IMR-90 (cell line): ENCODE results near the gene TENM4. TPM values are rescaled to one million over a fixed set of nuclear protein-coding genes. Genes with fewer than 3 reads are reported as not detected.
A peak's percentile ranks its signal among the peaks of the same experiment; 100 is the strongest.

Experiments used
- ATAC-seq: fragments of 200-7000 bp; cut with Tn5 transposase; 2 replicates; pipeline ENCODE4 v1.9.1; 2020; ENCODE audit warnings: low read depth, mild to moderate bottlenecking, moderate library complexity
- BruUV-seq: library from RNA; stranded (reverse); fragments of 400-500 nt; replicated peaks from 2 replicates; lab custom pipeline; 2021; lab: Mats Ljungman, UMichigan
- CTCF ChIA-PET: fragments of 300-600 bp; formaldehyde crosslinking; extraction: SDS; loops from one replicate; lab custom pipeline; 2021; ENCODE audit warnings: antibody characterized with exemption; lab: Yijun Ruan, JAX
- POLR2A ChIA-PET: fragments of 300-600 bp; sonication (Branson Sonifier 250); formaldehyde crosslinking; loops from one replicate; lab custom pipeline; 2022; ENCODE audit warnings: antibody characterized with exemption; ENCODE audit not compliant: unreplicated experiment; lab: Charles Lee
- DNase-seq: peaks from one replicate; pipeline ENCODE4 v3.0.0; 2013
- H2AFZ ChIP-seq: replicated peaks from 2 replicates; pipeline ENCODE3; 2013; ENCODE audit warnings: low read length, mild to moderate bottlenecking; ENCODE audit not compliant: poor library complexity
- H2AK5ac ChIP-seq: 2 replicates; pipeline ENCODE4 v1.6.1; 2013; ENCODE audit warnings: low read depth, low read length, inconsistent platforms
- H2AK9ac ChIP-seq: replicated peaks from 2 replicates; pipeline ENCODE3; 2013; ENCODE audit warnings: mild to moderate bottlenecking, low read depth, low read length, moderate library complexity; ENCODE audit not compliant: poor library complexity
- H2BK120ac ChIP-seq: 2 replicates; pipeline ENCODE4 v1.6.1; 2013; ENCODE audit warnings: low read depth, low read length, inconsistent platforms
- H2BK15ac ChIP-seq: 3 replicates; pipeline ENCODE4 v1.6.1; 2013; ENCODE audit warnings: low read depth, low read length, inconsistent platforms
- H2BK20ac ChIP-seq: 2 replicates; pipeline ENCODE4 v1.6.1; 2013; ENCODE audit warnings: low read depth, mild to moderate bottlenecking, inconsistent platforms, low read length, moderate library complexity
- H2BK5ac ChIP-seq: 2 replicates; pipeline ENCODE4 v1.6.1; 2013; ENCODE audit warnings: mild to moderate bottlenecking, low read depth, low read length, inconsistent platforms; ENCODE audit not compliant: poor library complexity, severe bottlenecking
- H3K14ac ChIP-seq: replicated peaks from 2 replicates; pipeline ENCODE4 v1.6.1; 2013; ENCODE audit warnings: low read depth, low read length, inconsistent platforms
- H3K18ac ChIP-seq: 2 replicates; pipeline ENCODE4 v1.6.1; 2013; ENCODE audit warnings: low read depth, low read length, control low read depth
- H3K23ac ChIP-seq: 2 replicates; pipeline ENCODE4 v1.6.1; 2013; ENCODE audit warnings: low read depth, low read length, inconsistent platforms
- H3K27ac ChIP-seq: 2 replicates; pipeline ENCODE4 v1.5.1; 2013; ENCODE audit warnings: mild to moderate bottlenecking, control low read depth, low read length; ENCODE audit not compliant: insufficient read depth
- H3K27me3 ChIP-seq: 2 replicates; pipeline ENCODE4 v1.6.1; 2013; ENCODE audit warnings: low read length; ENCODE audit not compliant: control insufficient read depth, insufficient read depth
- H3K36me3 ChIP-seq: 2 replicates; pipeline ENCODE4 v1.6.1; 2013; ENCODE audit warnings: low read length, mixed read lengths; ENCODE audit not compliant: control insufficient read depth, insufficient read depth
- H3K4ac ChIP-seq: 2 replicates; pipeline ENCODE4 v1.6.1; 2013; ENCODE audit warnings: low read depth, low read length, inconsistent platforms
- H3K4me1 ChIP-seq: 2 replicates; pipeline ENCODE4 v1.6.1; 2013; ENCODE audit warnings: low read length, mixed read lengths; ENCODE audit not compliant: control insufficient read depth, insufficient read depth
- H3K4me2 ChIP-seq: 2 replicates; pipeline ENCODE4 v1.6.1; 2013; ENCODE audit warnings: low read depth, mild to moderate bottlenecking, control low read depth, low read length, moderate library complexity
- H3K4me3 ChIP-seq: 2 replicates; pipeline ENCODE4 v1.5.1; 2013; ENCODE audit warnings: low read depth, mild to moderate bottlenecking, control low read depth, low read length, moderate library complexity; ENCODE audit not compliant: insufficient read depth
- H3K56ac ChIP-seq: 2 replicates; pipeline ENCODE4 v1.6.1; 2013; ENCODE audit warnings: low read length, inconsistent platforms; ENCODE audit not compliant: insufficient read depth; ENCODE audit errors: extremely low read depth
- H3K79me1 ChIP-seq, 2 experiments: 2 replicates each; pipeline ENCODE4 v1.6.1; 2013; ENCODE audit warnings: low read length in 2 of 2, inconsistent platforms in 1 of 2, low read depth in 1 of 2
- H3K9ac ChIP-seq: 2 replicates; pipeline ENCODE4 v1.6.1; 2013; ENCODE audit warnings: low read depth, low read length, control low read depth
- H3K9me1 ChIP-seq: 2 replicates; pipeline ENCODE4 v1.6.1; 2013; ENCODE audit warnings: low read length, inconsistent platforms; ENCODE audit not compliant: insufficient read depth
- H3K9me3 ChIP-seq: 2 replicates; pipeline ENCODE4 v1.6.1; 2013; ENCODE audit warnings: low read length; ENCODE audit not compliant: control insufficient read depth, insufficient read depth
- H4K20me1 ChIP-seq: 2 replicates; pipeline ENCODE4 v1.6.1; 2013; ENCODE audit warnings: low read length, inconsistent platforms; ENCODE audit not compliant: insufficient read depth
- H4K5ac ChIP-seq: 2 replicates; pipeline ENCODE4 v1.6.1; 2013; ENCODE audit warnings: mild to moderate bottlenecking, low read depth, low read length, control low read depth
- H4K8ac ChIP-seq, 2 experiments: 2 replicates each; pipeline ENCODE4 v1.6.1; 2013; ENCODE audit warnings: low read depth in 2 of 2, low read length in 2 of 2, control low read depth in 1 of 2, inconsistent platforms in 1 of 2
- H4K91ac ChIP-seq: 2 replicates; pipeline ENCODE4 v1.6.1; 2013; ENCODE audit warnings: low read depth, low read length, inconsistent platforms; ENCODE audit not compliant: insufficient read depth
- BHLHE40 ChIP-seq: fragments of 150-350 bp; IDR thresholded peaks from 2 replicates; pipeline ENCODE4 v1.6.1; 2016; ENCODE audit warnings: mild to moderate bottlenecking, low read depth, low read length
- CEBPB ChIP-seq: IDR thresholded peaks from 2 replicates; pipeline ENCODE4 v1.6.1; 2012; ENCODE audit warnings: low read depth, low read length, improper control_type of control experiment
- CHD1 ChIP-seq: IDR thresholded peaks from 2 replicates; pipeline ENCODE4 v1.6.1; 2012; ENCODE audit warnings: low read depth, low read length, improper control_type of control experiment
- MAFK ChIP-seq: IDR thresholded peaks from 2 replicates; pipeline ENCODE4 v1.6.1; 2012; ENCODE audit warnings: low read depth, low read length, improper control_type of control experiment
- MAZ ChIP-seq: IDR thresholded peaks from 2 replicates; pipeline ENCODE4 v1.6.1; 2012; ENCODE audit warnings: low read depth, mild to moderate bottlenecking, low read length, improper control_type of control experiment, moderate library complexity, borderline replicate concordance
- MXI1 ChIP-seq: IDR thresholded peaks from 2 replicates; pipeline ENCODE4 v1.6.1; 2012; ENCODE audit warnings: low read depth, mild to moderate bottlenecking, low read length, moderate library complexity, borderline replicate concordance
- NFE2L2 ChIP-seq: fragments of 150-350 bp; IDR thresholded peaks from 2 replicates; pipeline ENCODE4 v1.6.1; 2016; ENCODE audit warnings: low read depth, mild to moderate bottlenecking, low read length
- POLR2A ChIP-seq: IDR thresholded peaks from 2 replicates; pipeline ENCODE4 v1.6.1; 2012; ENCODE audit warnings: mild to moderate bottlenecking, low read depth, low read length
- RCOR1 ChIP-seq: IDR thresholded peaks from 2 replicates; pipeline ENCODE4 v1.6.1; 2012; ENCODE audit warnings: mild to moderate bottlenecking, low read length, improper control_type of control experiment; ENCODE audit not compliant: insufficient replicate concordance
- RFX5 ChIP-seq: IDR thresholded peaks from 2 replicates; pipeline ENCODE4 v1.8.0; 2012; ENCODE audit warnings: low read depth, mild to moderate bottlenecking, low read length, moderate library complexity
- SMC3 ChIP-seq: fragments of 150-350 bp; IDR thresholded peaks from 2 replicates; pipeline ENCODE4 v1.6.1; 2016; ENCODE audit warnings: low read depth, mild to moderate bottlenecking, antibody characterized with exemption, low read length, moderate library complexity
- USF2 ChIP-seq: fragments of 150-350 bp; IDR thresholded peaks from 2 replicates; pipeline ENCODE4 v1.6.1; 2017; ENCODE audit warnings: mild to moderate bottlenecking, antibody characterized with exemption, low read length, low read depth
- WGBS, 2 experiments: methylation state at CpG; one replicate each; pipeline versions ENCODE4 v1.1.5 to v1.1.7; 2013; ENCODE audit warnings: missing lambda C conversion rate in 2 of 2; ENCODE audit not compliant: insufficient read length in 1 of 2; ENCODE audit errors: extremely low coverage in 2 of 2; 5-methylcytosine and 5-hydroxymethylcytosine counted together
- dilution Hi-C: fragments of 300-500 bp; cut with HindIII; formaldehyde crosslinking; loops from one replicate; pipeline ENCODE4 v1.14.3; 2018; ENCODE audit warnings: low sequenced_read_pairs; ENCODE audit not compliant: unreplicated experiment
- in situ Hi-C: fragments of 300-500 bp; cut with MboI; formaldehyde crosslinking; loops from 3 replicates; pipeline ENCODE4 v1.14.3; 2019; ENCODE audit warnings: low sequenced_read_pairs, inconsistent platforms, mixed read lengths
- intact Hi-C: fragments of 100-400 bp; cut with micrococcal nuclease; formaldehyde crosslinking; loops from 2 replicates; pipeline ENCODE4 v1.10.0; 2022
- polyA plus RNA-seq, 3 experiments: library from polyadenylated mRNA; depleted of rRNA; stranded (reverse); fragments of >200 nt; gene quantifications; 2 replicates each; pipeline ENCODE4 v1.2.3, GENCODE V29; 2012; ENCODE audit warnings: low replicate concordance in 1 of 3
- total RNA-seq: library from RNA; depleted of rRNA; stranded (reverse); fragments of >200 nt; gene quantifications from 2 replicates; pipeline ENCODE4 v1.2.3, GENCODE V29; 2012
- TF ChIP-seq, protein P1 (sequence below): fragments of 150-350 bp; IDR thresholded peaks from 2 replicates; pipeline ENCODE4 v1.6.1; 2016; ENCODE audit warnings: low read depth, mild to moderate bottlenecking, low read length, moderate library complexity, borderline replicate concordance
- TF ChIP-seq, protein P2 (sequence below): conservative IDR thresholded peaks from 2 replicates; pipeline ENCODE4 v1.5.1; 2012; ENCODE audit warnings: mild to moderate bottlenecking, low read depth, low read length, improper control_type of control experiment

The TENM4 gene
- total and polyA plus RNA-seq, 2 of the 4 experiments (the other 2 are of a cell fraction), result 7.4 to 9.0 TPM

GRCh38 chr11:79296141-79296540 lies 144.7 kb downstream of the TENM4 start:
- Histone ChIP-seq H3K36me3 (peaks cover 6% of the 10 kb centered on the region; the same call in 1 of the 2 replicates), H2AK9ac (no peak overlapping the region), H3K9me3 (no peaks in the 10 kb centered on the region), H2AK5ac (no peak overlapping the region), H2BK15ac (no peak overlapping the region), H3K4me2 (no peak overlapping the region), H2BK120ac (no peak overlapping the region), H4K91ac (no peak overlapping the region), H3K9me1 (no peaks in the 10 kb centered on the region; the same call in 1 of the 2 replicates), H3K18ac (no peak overlapping the region), H2AFZ (no peak overlapping the region), H3K14ac (no peak overlapping the region), H3K4ac (no peak overlapping the region), H3K23ac (no peak overlapping the region), H4K8ac (no peak overlapping the region), H3K79me1 (no peaks in the 10 kb centered on the region), H4K5ac (no peak overlapping the region), H3K27me3 (no peaks in the 10 kb centered on the region), H3K27ac (no peak overlapping the region), H2BK20ac (no peak overlapping the region), H4K20me1 (no peaks in the 10 kb centered on the region), H3K56ac (no peak overlapping the region), H3K9ac (no peak overlapping the region), H3K4me3 (no peak overlapping the region), H2BK5ac (no peak overlapping the region), H3K4me1 (no peaks in the 10 kb centered on the region)
- dilution Hi-C loops, result no loop called here
- in situ Hi-C loops, result no loop called here
- ChIA-PET CTCF (interaction anchor here (0.6 kb wide), 1 partner anchor 732 kb away, joined by 4 read pairs; no protein-coding TSS in a partner anchor), POLR2A (no interaction called here)
- TF ChIP-seq CHD1 (no peak), POLR2A (no peak), BHLHE40 (no peak), RFX5 (no peak), MAZ (no peak), NFE2L2 (no peak), MAFK (no peak), MXI1 (no peak), SMC3 (no peak), USF2 (no peak), CEBPB (no peak), RCOR1 (no peak)
- TF ChIP-seq, protein P1, sequence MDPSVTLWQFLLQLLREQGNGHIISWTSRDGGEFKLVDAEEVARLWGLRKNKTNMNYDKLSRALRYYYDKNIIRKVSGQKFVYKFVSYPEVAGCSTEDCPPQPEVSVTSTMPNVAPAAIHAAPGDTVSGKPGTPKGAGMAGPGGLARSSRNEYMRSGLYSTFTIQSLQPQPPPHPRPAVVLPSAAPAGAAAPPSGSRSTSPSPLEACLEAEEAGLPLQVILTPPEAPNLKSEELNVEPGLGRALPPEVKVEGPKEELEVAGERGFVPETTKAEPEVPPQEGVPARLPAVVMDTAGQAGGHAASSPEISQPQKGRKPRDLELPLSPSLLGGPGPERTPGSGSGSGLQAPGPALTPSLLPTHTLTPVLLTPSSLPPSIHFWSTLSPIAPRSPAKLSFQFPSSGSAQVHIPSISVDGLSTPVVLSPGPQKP, result no peak
- TF ChIP-seq, protein P2, sequence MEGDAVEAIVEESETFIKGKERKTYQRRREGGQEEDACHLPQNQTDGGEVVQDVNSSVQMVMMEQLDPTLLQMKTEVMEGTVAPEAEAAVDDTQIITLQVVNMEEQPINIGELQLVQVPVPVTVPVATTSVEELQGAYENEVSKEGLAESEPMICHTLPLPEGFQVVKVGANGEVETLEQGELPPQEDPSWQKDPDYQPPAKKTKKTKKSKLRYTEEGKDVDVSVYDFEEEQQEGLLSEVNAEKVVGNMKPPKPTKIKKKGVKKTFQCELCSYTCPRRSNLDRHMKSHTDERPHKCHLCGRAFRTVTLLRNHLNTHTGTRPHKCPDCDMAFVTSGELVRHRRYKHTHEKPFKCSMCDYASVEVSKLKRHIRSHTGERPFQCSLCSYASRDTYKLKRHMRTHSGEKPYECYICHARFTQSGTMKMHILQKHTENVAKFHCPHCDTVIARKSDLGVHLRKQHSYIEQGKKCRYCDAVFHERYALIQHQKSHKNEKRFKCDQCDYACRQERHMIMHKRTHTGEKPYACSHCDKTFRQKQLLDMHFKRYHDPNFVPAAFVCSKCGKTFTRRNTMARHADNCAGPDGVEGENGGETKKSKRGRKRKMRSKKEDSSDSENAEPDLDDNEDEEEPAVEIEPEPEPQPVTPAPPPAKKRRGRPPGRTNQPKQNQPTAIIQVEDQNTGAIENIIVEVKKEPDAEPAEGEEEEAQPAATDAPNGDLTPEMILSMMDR, result no peak
- no CpG with 5 or more reads among the region's 3 CpGs for WGBS, 2 experiments
- ATAC-seq (0 out of 2 replicates have a peak, but pooled peaks have one; percentile 27), DNase-seq (no peak)
- intact Hi-C loops, result no loop called here
- BruUV-seq, result no TSS peak
